CD4-positive, alpha-beta T cell treated with Interleukin-6 at 100 ng/mL for 8 hours (primary cell): ENCODE data around the gene PITX1.
"Not testable (repeated sequence)": the region's sequence is repeated elsewhere in the genome, so short reads cannot be mapped to it uniquely, and the experiment has no call there.

Source experiments
- DNase-seq: peaks from one replicate; pipeline ENCODE4 v3.0.0-alpha.2; 2020; ENCODE audit warnings: mixed read lengths, low spot score

PITX1 gene

DNA sequence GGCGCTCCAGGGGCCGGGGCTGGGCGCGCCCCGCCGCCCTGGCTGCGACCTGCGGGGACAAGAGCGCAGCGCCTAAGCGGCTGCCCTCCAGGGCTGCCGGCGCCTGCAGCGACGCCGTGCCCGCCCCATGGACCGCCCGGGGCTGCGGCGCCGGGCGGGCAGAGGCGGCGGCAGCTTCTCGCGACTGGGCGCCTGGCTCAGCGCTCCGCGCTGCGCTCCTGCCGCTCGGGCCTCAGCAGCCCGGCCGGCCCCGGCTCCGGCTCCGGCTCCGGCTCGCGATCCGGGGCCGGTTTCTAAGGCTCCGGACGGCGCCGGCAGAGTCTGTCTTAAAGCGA is at the start of gene PITX1:
Gene PITX1, minus strand, starts transcription at position 328 of the 335 bp plus-strand sequence. CDS start 347 bp downstream, outside the sequence.
- DNase-seq, result no peak

DNA sequence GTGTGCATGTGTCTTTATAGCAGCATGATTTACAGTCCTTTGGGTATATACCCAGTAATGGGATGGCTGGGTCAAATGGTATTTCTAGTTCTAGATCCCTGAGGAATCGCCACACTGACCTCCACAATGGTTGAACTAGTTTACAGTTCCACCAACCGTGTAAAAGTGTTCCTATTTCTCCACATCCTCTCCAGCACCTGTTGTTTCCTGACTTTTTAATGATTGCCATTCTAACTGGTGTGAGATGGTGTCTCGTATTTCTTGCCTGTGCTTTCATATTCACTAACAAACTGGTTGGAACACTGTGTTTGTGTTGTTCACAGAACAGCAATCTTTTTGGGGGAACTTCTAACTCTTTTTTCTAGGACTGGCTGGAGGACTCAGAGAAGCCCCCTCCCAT is 49.3 kb upstream of the PITX1 start:
- not testable (repeated sequence) for DNase-seq

- DNase-seq, result no peak
These were observed 47.2 kb upstream of the PITX1 start for GRCh38 chr5:135081240-135081639.

GRCh38 chr5:135079760-135080159 is 45.7 kb upstream of the PITX1 start:
- no peak for DNase-seq

GRCh38 chr5:135079099-135079681 is 45.2 kb upstream of the PITX1 start:
- no peak for DNase-seq

GRCh38 chr5:135076801-135077200 is 42.8 kb upstream of the PITX1 start:
- DNase-seq, result no peak

DNA sequence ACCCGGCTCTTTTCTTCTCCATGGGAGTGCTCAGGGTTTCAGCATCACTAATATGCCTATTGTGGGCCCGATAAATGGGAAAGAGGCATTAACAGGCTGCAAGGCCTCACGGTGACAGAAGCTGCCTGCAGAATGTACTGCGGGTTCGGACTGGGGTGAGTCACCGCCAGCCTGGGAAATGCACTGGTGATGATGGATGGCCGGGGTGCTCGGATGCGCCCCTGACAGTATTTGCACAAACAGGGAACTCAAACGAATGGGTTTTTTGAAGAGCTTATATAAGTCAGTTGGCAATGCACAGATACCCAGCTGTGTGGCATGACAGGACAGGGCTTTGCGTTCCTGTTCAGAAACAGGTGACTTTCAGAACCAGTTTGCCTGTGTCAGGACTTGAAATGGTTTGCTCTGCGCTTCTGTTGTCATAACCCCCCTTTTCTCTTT is 42.0 kb upstream of the PITX1 start:
- no peak for DNase-seq

GRCh38 chr5:135075621-135076020 is 41.6 kb upstream of the PITX1 start:
- no peak for DNase-seq

DNA sequence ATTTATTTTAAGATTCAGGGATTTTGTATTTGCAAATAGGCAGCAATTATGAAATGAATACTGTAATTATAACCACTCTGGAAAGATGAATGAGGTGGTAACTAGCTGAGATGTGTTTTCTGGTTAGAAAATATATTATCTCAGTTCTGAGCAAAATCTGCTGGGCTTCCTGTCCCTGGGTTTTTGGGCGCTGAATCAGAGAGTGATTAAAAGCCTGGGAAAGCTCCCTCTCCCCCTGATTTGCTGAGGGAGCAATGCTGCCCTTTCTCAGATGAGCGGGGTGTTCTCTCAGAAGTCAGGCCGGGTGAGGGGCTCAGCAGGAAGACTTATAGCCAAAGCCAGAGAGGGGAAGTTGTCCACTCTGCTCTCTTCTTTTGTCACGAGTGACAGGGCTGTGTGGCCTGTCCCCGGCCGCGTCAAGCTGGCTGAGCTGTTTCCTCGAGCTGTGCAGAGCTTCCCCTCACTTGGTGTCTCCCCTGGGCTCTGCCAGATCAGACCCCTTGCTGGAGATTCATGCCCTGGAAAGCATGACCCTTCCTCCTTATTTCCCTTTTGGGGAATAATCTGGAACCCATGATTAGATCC is 39.8 kb upstream of the PITX1 start:
- DNase-seq, result no peak

- DNase-seq, result no peak
These were observed 38.6 kb upstream of the PITX1 start for GRCh38 chr5:135072387-135073281.

- no peak for DNase-seq
These were observed 37.3 kb upstream of the PITX1 start for GRCh38 chr5:135071311-135071710.

- no peak for DNase-seq
These were observed 36.0 kb upstream of the PITX1 start for GRCh38 chr5:135069895-135070657.

DNA sequence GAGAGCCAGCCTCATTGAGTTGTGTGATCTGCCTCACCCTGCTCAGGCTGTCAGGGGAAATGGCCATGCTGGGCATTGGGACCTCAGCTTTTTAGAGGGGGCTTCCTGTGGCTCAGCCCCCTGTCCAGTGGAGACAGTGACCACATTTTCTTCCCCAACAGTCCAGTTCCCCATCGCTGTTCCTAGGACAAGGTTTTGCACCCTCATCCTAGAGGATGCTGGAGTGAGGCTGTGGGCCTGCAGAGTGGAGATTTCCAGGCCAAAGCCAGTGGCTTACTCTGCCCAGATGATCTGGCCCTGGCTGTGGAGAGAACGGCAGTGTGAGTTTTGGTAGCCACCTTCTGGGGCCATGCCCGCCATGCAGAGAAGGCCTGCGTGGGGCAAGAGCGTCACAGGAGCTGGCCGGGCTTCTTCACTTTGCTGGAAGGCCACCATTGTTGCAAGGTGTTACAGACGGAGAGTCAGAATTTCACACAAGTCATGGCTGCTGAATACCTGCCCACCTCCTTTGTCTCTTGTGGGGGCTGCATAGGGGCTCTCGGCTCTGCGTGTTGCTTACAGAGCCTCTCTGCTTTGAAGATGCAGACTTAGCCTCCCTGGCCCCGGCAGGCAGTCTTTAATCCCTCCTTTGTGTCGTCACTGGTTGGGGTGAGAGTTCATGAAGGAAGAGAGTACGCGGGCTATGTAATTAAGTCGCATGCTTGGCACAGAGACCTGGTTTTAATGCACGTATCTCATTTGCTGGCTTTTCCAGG is 35.2 kb upstream of the PITX1 start:
- no peak for DNase-seq

DNA sequence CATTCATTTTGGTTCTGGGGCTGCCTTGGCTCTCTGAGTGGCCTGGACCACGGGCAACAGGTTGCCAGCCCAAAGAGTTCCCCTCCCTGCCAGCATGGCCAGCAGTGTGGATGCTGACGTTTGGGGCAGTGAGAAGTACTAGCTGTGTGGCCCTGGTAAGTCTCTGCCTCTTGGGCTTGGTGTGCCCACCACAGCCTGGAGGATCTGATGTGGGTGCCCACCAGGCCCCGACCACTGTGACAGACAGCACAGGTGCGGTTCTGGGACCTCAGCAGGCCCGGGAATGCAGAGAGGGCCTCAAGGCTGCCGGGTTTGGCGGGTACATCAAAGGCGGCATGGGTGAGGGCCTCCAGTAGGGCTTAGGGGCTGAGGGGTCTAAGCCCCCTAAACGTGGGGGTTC is 33.6 kb upstream of the PITX1 start:
- DNase-seq, result no peak

DNA sequence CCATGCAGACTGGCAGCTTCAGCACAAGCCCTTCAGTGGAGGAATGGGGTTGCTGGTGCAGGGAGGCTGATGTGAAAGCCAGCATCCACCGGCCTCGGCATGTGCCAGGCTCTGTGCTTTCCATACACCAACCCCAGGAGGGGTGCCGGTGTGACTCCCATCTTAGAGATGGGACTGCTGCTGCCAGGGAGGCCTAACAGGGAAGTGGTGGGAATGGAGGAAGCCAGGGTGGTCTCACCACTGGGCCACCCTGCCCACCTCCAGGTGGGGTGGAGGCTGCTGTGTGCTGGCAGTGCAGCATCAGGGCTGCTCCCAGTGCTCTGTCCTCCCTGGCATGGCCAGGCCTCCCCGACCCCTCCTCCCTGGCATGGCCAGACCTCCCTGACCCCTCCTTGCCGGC is 32.8 kb upstream of the PITX1 start:
- DNase-seq, result no peak

DNA sequence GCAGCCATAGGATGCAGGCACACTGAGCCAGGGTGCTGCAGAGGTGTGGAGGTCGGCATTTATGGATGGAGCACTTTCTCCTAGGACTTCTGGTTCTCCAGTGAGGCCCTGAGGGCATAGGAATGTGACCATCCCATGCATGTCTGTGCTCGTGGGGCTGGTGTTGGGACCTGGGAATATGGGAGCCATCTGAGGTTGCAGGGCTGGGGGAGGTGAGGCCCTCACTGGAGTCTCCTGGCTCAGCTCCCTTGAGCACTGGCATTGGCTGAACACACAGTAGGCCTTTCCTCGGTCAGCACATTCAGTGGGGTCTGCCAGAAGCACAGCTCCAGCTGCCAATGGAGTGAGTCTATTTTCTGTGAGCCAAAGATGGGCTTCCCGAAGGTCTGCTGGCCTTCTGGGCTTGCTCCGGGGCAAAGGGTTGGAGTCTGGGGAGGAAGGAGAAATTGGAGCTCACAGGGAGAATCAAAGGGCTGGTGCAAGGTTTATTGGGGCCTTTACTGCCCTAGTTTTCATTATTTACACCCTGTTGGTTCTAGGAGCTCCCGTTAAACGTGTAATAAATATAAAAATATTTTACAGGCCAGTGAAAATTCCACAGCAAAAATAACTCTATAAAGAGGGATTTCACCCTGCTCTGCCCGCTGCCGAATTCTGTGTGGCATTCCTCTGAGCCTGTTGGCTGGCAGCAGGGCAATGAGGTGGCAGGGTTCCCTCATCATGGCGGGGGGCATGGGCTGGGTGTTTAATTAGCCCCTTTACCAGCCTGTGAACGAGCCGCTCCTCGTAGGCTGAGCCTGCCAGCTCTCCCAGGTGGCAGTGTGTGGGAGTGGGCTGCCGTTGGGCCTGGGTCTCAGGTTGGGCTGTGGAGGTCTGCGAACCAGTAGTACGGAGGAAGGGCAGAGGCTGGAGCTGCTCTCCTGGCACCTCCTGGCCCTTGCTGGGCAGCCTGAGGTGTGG is 31.6 kb upstream of the PITX1 start:
- no peak for DNase-seq

- DNase-seq, result no peak
These were observed 30.2 kb upstream of the PITX1 start for GRCh38 chr5:135064235-135064570.

DNA sequence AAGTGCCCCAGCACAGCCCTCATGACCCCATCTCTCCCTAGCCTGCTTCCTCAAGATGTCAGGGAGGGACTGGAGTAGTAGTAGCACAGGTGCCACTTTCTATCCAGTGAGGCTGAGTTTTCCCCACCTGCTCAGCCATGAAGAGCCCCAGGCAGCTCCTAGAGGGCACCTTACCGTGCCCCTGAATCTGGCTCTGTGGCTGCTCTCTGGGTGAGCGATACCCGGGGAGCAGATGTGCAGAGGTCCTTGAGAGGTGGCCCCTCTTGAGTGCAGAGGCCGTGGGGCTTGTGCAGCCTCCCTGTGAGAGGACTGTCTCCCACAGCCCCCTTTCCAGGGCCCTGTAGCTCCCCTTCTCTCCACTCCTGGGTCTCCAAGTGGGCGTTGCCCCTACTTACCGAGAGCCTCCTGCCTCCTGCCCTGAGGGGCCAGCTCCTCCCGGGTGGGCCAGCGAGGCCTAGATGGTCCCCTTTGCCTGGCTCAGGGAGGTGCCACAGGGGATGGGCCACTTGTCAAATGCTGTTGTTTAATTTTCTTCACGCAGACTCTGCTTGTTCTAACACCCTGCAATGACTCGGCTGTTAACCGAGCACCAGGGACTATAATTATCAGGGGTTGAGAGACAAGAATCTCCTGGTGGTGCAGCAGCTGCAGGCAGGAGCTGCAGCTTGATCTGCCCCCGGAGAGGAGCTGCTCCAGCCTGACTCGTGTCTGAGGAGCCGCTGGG is 29.6 kb upstream of the PITX1 start:
- DNase-seq, result no peak

DNA sequence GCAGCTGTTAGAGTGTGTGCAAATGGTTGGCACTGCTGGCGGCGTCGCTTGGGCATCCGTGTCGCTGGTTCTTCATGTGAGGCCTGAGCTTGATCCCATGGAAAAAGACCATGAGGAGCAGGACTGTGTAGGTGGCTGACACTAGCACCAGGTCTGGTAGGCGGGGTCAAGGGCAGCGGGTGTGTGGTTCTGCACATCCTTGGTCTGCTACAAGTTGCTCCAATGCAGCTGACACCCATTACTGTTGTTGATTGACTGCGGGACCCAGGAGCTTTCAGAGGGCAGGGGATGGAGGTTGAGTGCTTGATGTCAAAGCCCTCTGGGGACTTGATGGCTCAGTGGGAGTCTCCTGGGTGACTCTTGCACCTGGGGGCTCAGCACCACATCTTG is 29.0 kb upstream of the PITX1 start:
- DNase-seq, result no peak
